NT2/D1 (cell line): ENCODE data around the gene TTC6.

Source experiments
- DNase-seq: peaks from one replicate; pipeline ENCODE4 v3.0.0-alpha.2; 2011; ENCODE audit warnings: low read depth, low spot score
- H3K27me3 ChIP-seq: 2 replicates; pipeline ENCODE4 v1.6.0; 2011; ENCODE audit warnings: mild to moderate bottlenecking; ENCODE audit not compliant: insufficient read length, insufficient read depth
- H3K36me3 ChIP-seq: 2 replicates; pipeline ENCODE4 v1.6.1; 2011; ENCODE audit warnings: mild to moderate bottlenecking, low read length, mixed read lengths; ENCODE audit not compliant: insufficient read depth, insufficient read length
- H3K4me1 ChIP-seq: 2 replicates; pipeline ENCODE4 v1.5.1; 2011; ENCODE audit not compliant: insufficient read depth, insufficient read length
- H3K4me3 ChIP-seq: 2 replicates; pipeline ENCODE4 v1.5.1; 2011; ENCODE audit warnings: low read depth; ENCODE audit not compliant: insufficient read length
- H3K9ac ChIP-seq: 2 replicates; pipeline ENCODE4 v1.6.0; 2011; ENCODE audit warnings: low read depth; ENCODE audit not compliant: insufficient read length
- H3K9me3 ChIP-seq: 2 replicates; pipeline ENCODE4 v1.5.1; 2011; ENCODE audit warnings: mild to moderate bottlenecking, low read length; ENCODE audit not compliant: insufficient read depth
- SUZ12 ChIP-seq: IDR thresholded peaks from 2 replicates; pipeline ENCODE4 v1.6.1; 2011; ENCODE audit not compliant: insufficient read length, insufficient read depth; ENCODE audit errors: extremely low read depth
- YY1 ChIP-seq: IDR thresholded peaks from 2 replicates; pipeline ENCODE4 v1.6.1; 2011; ENCODE audit not compliant: insufficient read length, insufficient read depth
- ZNF274 ChIP-seq: IDR thresholded peaks from 2 replicates; pipeline ENCODE4 v1.6.1; 2011; ENCODE audit warnings: mild to moderate bottlenecking, low read depth, low read length

The TTC6 gene

GRCh38 chr14:37595809-37596621 is 586 bp downstream of the TTC6 start:
- peak; percentile 64 for TF ChIP-seq SUZ12
- no peak for TF ChIP-seq YY1
- H3K9me3 ChIP-seq, result no peaks in the 10 kb centered on the region; the same call in 1 of the 2 replicates
- no peak for DNase-seq
- H3K9ac ChIP-seq, result no peak overlapping the region
- peaks cover 4% of the 10 kb centered on the region for H3K4me1 ChIP-seq
- H3K36me3 ChIP-seq, result no peaks in the 10 kb centered on the region
- peak overlapping the region; percentile 19 for H3K4me3 ChIP-seq
- H3K27me3 ChIP-seq, result peaks cover 96% of the 10 kb centered on the region

- Histone ChIP-seq H3K9ac (no peak overlapping the region), H3K4me3 (no peak overlapping the region), H3K9me3 (no peaks in the 10 kb centered on the region; the same call in 1 of the 2 replicates), H3K27me3 (peaks cover 96% of the 10 kb centered on the region), H3K4me1 (peaks cover 4% of the 10 kb centered on the region), H3K36me3 (no peaks in the 10 kb centered on the region)
- no peak for DNase-seq
- TF ChIP-seq ZNF274 (no peak), SUZ12 (no peak), YY1 (no peak)
Measured at GRCh38 chr14:37596790-37597472, 1.5 kb downstream of the TTC6 start.

- peaks cover 96% of the 10 kb centered on the region for H3K27me3 ChIP-seq
- no peak for TF ChIP-seq YY1
- peak; percentile 7 for TF ChIP-seq SUZ12
- H3K4me1 ChIP-seq, result peaks cover 4% of the 10 kb centered on the region
- peak overlapping the region; percentile 39 for H3K4me3 ChIP-seq
- DNase-seq, result no peak
- H3K9ac ChIP-seq, result no peak overlapping the region
- no peaks in the 10 kb centered on the region for H3K36me3 ChIP-seq
- no peaks in the 10 kb centered on the region for H3K9me3 ChIP-seq
Measured at GRCh38 chr14:37597538-37597913, 2.1 kb downstream of the TTC6 start.

GRCh38 chr14:37597914-37598746 is 2.7 kb downstream of the TTC6 start:
- peaks cover 4% of the 10 kb centered on the region for H3K4me1 ChIP-seq
- peak overlapping the region; percentile 39 for H3K4me3 ChIP-seq
- H3K36me3 ChIP-seq, result no peaks in the 10 kb centered on the region
- H3K9me3 ChIP-seq, result no peaks in the 10 kb centered on the region
- DNase-seq, result no peak
- TF ChIP-seq YY1 (no peak), ZNF274 (no peak), SUZ12 (peak; percentile 72)
- H3K27me3 ChIP-seq, result peaks cover 96% of the 10 kb centered on the region
- no peak overlapping the region for H3K9ac ChIP-seq

GRCh38 chr14:37598747-37599506 is 3.5 kb downstream of the TTC6 start:
- Histone ChIP-seq H3K4me3 (peak overlapping the region; percentile 39), H3K36me3 (no peaks in the 10 kb centered on the region), H3K27me3 (peaks cover 96% of the 10 kb centered on the region), H3K9me3 (no peaks in the 10 kb centered on the region), H3K4me1 (peaks cover 4% of the 10 kb centered on the region), H3K9ac (no peak overlapping the region)
- TF ChIP-seq ZNF274 (no peak), SUZ12 (no peak), YY1 (no peak)
- DNase-seq, result no peak

- Histone ChIP-seq H3K27me3 (peaks cover 96% of the 10 kb centered on the region), H3K9me3 (no peaks in the 10 kb centered on the region), H3K4me3 (peak overlapping the region; percentile 16), H3K9ac (no peak overlapping the region), H3K4me1 (peaks cover 4% of the 10 kb centered on the region), H3K36me3 (no peaks in the 10 kb centered on the region)
- TF ChIP-seq ZNF274 (no peak), SUZ12 (no peak), YY1 (no peak)
- DNase-seq, result no peak
Measured at GRCh38 chr14:37599507-37600368, 4.3 kb downstream of the TTC6 start.
